Kidney glomerular epithelial cell (primary cell): ENCODE results near the gene AJM1.
"Not testable (repeated sequence)": the region's sequence is repeated elsewhere in the genome, so short reads cannot be mapped to it uniquely, and the experiment has no call there.

ENCODE experiments used
- DNase-seq: peaks from one replicate; lab custom pipeline; 2025; lab: John Stamatoyannopoulos, UW

AJM1 gene

GRCh38 chr9:136856541-136857141 is 14.4 kb downstream of the AJM1 start:
- no peak for DNase-seq

GRCh38 chr9:136857166-136857565 is 14.9 kb downstream of the AJM1 start:
- no peak for DNase-seq

- DNase-seq, result no peak
Measured at GRCh38 chr9:136857581-136858412, 15.5 kb downstream of the AJM1 start.

- DNase-seq, result no peak
Measured at GRCh38 chr9:136858452-136858843, 16.2 kb downstream of the AJM1 start.

- DNase-seq, result no peak
Measured at GRCh38 chr9:136858844-136859757, 16.8 kb downstream of the AJM1 start.

GRCh38 chr9:136860529-136860928 is 18.3 kb downstream of the AJM1 start:
- DNase-seq, result no peak

- no peak for DNase-seq
Measured at GRCh38 chr9:136860933-136861873, 18.9 kb downstream of the AJM1 start.

GRCh38 chr9:136861874-136862457 is 19.7 kb downstream of the AJM1 start:
- no peak for DNase-seq

GRCh38 chr9:136862849-136863622 is 20.8 kb downstream of the AJM1 start:
- no peak for DNase-seq

- DNase-seq, result no peak
Measured at GRCh38 chr9:136863623-136864273, 21.5 kb downstream of the AJM1 start.

GRCh38 chr9:136865041-136865767 is 22.9 kb downstream of the AJM1 start:
- DNase-seq, result no peak

- no peak for DNase-seq
Measured at GRCh38 chr9:136865768-136866103, 23.5 kb downstream of the AJM1 start.

GRCh38 chr9:136866898-136867421 is 24.7 kb downstream of the AJM1 start:
- DNase-seq, result not testable (repeated sequence)

- no peak for DNase-seq
Measured at GRCh38 chr9:136867480-136867879, 25.2 kb downstream of the AJM1 start.

GRCh38 chr9:136867917-136868316 is 25.6 kb downstream of the AJM1 start:
- no peak for DNase-seq

- no peak for DNase-seq
Measured at GRCh38 chr9:136868644-136869043, 26.4 kb downstream of the AJM1 start.

- not testable (repeated sequence) for DNase-seq
Measured at GRCh38 chr9:136869611-136870010, 27.3 kb downstream of the AJM1 start.

GRCh38 chr9:136875155-136875554 is 32.9 kb downstream of the AJM1 start:
- DNase-seq, result no peak

- no peak for DNase-seq
Measured at GRCh38 chr9:136876476-136876875, 34.2 kb downstream of the AJM1 start.
